Measurements from ENCODE around the gene ELP5. TPM values are rescaled to one million over a fixed set of nuclear protein-coding genes. Genes with fewer than 3 reads are reported as not detected.

The ELP5 gene
- total and polyA plus RNA-seq, 2 of the 4 experiments (the other 2 are of a cell fraction): 39.3 to 46.6 TPM

- dilution Hi-C loops (cut with HindIII; ENCODE audit: low sequenced_read_pairs, unreplicated experiment): no loop called here
- BruUV-seq (replicated peaks): no TSS peak
Measured at GRCh38 chr17:7226721-7227710, 25.0 kb upstream of the ELP5 start.

More at GRCh38 chr17:7226721-7227710, 25.0 kb upstream of the ELP5 start:
- Histone ChIP-seq H3K27ac (ENCODE audit: insufficient read depth, low read length) (no peak overlapping the region), H4K91ac (ENCODE audit: insufficient read depth, low read depth, low read length) (no peak overlapping the region), H3K79me1 (ENCODE audit: low read depth in 1 of 2, low read length in 2 of 2) (peaks cover 2 to 76% of the 10 kb centered on the region in 2 experiments), H2AK5ac (ENCODE audit: low read depth, low read length) (no peak overlapping the region), H3K27me3 (ENCODE audit: control insufficient read depth, insufficient read depth, low read length) (no peaks in the 10 kb centered on the region), H3K9ac (ENCODE audit: low read depth, low read length) (no peak overlapping the region), H3K56ac (ENCODE audit: extremely low read depth, insufficient read depth, low read length) (no peak overlapping the region), H2BK15ac (ENCODE audit: low read depth, low read length) (no peak overlapping the region), H4K5ac (ENCODE audit: low read depth, low read length) (no peak overlapping the region), H2BK20ac (ENCODE audit: low read depth, low read length) (no peak overlapping the region), H2BK5ac (ENCODE audit: low read depth, low read length, poor library complexity, severe bottlenecking) (no peak overlapping the region), H3K9me3 (ENCODE audit: control insufficient read depth, insufficient read depth, low read length) (no peaks in the 10 kb centered on the region), H3K4ac (ENCODE audit: low read depth, low read length) (no peak overlapping the region), H2AK9ac (replicated peaks; ENCODE audit: low read depth, low read length, poor library complexity) (no peak overlapping the region), H3K4me3 (ENCODE audit: insufficient read depth, low read depth, low read length) (no peak overlapping the region), H3K9me1 (ENCODE audit: insufficient read depth, low read length) (peaks cover 3% of the 10 kb centered on the region; the same call in 1 of the 2 replicates), H3K23ac (ENCODE audit: low read depth, low read length) (no peak overlapping the region), H2BK120ac (ENCODE audit: low read depth, low read length) (no peak overlapping the region), H4K20me1 (ENCODE audit: insufficient read depth, low read length) (peaks cover 29% of the 10 kb centered on the region), H2AFZ (replicated peaks; ENCODE audit: low read length, poor library complexity) (no peak overlapping the region), H3K4me2 (ENCODE audit: low read depth, low read length) (no peak overlapping the region), H4K8ac (ENCODE audit: low read depth in 2 of 2, low read length in 2 of 2) (no peak overlapping the region), H3K18ac (ENCODE audit: low read depth, low read length) (no peak overlapping the region), H3K36me3 (ENCODE audit: control insufficient read depth, insufficient read depth, low read length) (peaks cover 79% of the 10 kb centered on the region), H3K14ac (replicated peaks; ENCODE audit: low read depth, low read length) (no peak overlapping the region), H3K4me1 (ENCODE audit: control insufficient read depth, insufficient read depth, low read length) (no peaks in the 10 kb centered on the region)
- ChIA-PET POLR2A (ENCODE audit: unreplicated experiment) (no interaction called here), CTCF (no interaction called here)
- in situ Hi-C loops (cut with MboI; ENCODE audit: low sequenced_read_pairs) (loop anchor here (25.0 kb wide), 1 partner anchor 935 kb away; the partner anchor contains the start of genes PER1 and VAMP2), intact Hi-C loops (cut with micrococcal nuclease) (no loop called here)
- DNase-seq: no peak
- TF ChIP-seq SMC3 (IDR thresholded peaks at IDR 0.05; ENCODE audit: low read depth, low read length): no peak
- no peak for TF ChIP-seq RAD21 (IDR thresholded peaks at IDR 0.05; ENCODE audit: low read length)
- TF ChIP-seq POLR2A (IDR thresholded peaks at IDR 0.05; ENCODE audit: low read depth, low read length): no peak
- TF ChIP-seq MAZ (IDR thresholded peaks at IDR 0.05; ENCODE audit: borderline replicate concordance, low read depth, low read length): no peak
- 97% methylated on average over 15 of the region's 31 CpGs; no CpG with 5 or more reads in 1 of the 2 experiments for WGBS, 2 experiments (ENCODE audit: extremely low coverage in 2 of 2, insufficient read length in 1 of 2)
- ATAC-seq (ENCODE audit: low read depth): no peak
